ENCODE measurements around the gene DUSP15.

DUSP15 gene

GRCh38 chr20:31869942-31870725 is at the start of gene DUSP15, which contains the start of gene TTLL9:
Gene DUSP15, minus strand, starts transcription at chr20:31870527. Its CDS starts 190 bp downstream, at chr20:31870337.
Gene TTLL9, plus strand, starts transcription at chr20:31870634. Its CDS starts 493 bp downstream, at chr20:31871127.
- DNase-seq: peak; percentile 29

- no peak for DNase-seq
Measured at GRCh38 chr20:31919410-31920155, 49.3 kb upstream of the DUSP15 start.

GRCh38 chr20:31918466-31919105 is 48.3 kb upstream of the DUSP15 start:
- no peak for DNase-seq

DNA sequence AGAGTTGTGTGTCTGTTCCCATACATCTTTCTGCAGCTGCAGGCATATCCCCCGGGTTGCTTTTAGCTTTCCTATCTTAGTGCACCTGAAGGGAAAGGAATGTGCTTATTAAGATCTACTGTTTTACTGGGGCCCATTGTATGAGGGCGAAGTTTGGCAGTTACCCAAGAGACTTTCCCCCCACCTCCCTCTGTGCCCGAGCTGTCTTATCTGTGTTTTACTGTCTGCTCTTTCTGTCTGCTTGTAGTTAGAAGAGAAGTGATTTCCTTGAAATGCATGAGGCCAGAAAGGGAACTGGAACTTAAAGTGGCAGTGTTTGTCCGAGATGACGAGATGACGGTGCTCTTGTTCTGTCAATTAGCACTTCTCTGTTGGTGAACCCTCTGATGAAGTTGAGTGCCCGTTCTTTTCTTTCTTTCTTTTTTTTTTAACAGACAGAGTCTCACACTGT is 47.7 kb upstream of the DUSP15 start:
- peak; percentile 85 for DNase-seq

DNA sequence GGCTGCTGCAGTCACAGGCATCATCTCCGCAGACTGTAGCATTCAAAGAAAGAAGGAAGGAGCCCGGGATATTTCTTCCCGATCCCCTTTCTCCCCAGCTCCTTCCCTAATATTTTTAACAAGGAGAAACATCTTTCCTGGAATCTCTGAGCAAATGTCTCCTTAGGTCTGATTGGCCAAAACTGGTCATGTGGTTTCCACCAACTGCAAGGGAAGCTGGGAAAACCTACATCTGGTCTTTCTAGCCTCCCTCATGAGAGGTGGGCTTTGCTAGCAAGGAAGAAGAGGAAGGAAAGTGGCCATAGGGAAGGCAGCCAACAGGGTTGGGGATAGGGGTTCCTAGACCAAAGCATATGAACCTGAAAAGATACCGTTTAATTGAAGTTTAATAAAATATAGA is 46.4 kb upstream of the DUSP15 start:
- DNase-seq: no peak

GRCh38 chr20:31915491-31916280 is 45.4 kb upstream of the DUSP15 start:
- no peak for DNase-seq

GRCh38 chr20:31914170-31914569 is 43.8 kb upstream of the DUSP15 start:
- no peak for DNase-seq

DNA sequence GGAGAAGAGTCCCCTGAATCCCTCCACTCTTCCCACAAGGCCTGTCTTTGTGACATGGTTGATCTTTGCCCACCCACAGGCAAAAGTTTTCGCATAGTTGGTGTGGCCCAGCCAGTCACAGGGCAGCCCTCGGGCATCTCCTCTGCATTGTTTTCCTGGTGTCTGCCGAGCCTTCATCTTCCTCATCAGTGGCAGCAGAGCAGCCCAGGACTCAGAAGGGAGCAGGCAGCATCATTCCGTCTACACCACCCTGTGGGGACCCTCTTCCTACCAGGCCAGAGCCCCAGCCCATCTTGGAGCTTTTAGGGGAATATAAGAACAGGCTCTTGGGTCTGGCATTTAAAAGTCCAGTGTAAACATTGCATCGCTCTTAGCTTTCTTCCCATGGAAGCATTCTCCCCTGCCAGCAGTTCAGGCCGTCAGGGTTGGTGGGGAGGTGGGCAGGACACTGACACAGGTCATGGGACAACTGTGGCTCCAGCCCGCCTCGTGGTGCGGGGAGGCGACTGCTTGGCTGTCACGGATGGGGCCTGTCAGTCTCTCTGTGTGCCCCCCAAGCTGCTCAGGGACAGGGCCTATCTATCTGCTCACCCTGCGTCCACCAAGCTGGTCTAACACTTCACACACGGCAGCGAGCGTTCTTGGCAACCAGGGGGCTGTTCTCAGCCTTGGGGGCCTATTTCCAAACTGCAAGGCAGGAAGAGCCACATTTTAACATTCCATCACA is 43.3 kb upstream of the DUSP15 start:
- no peak for DNase-seq

DNA sequence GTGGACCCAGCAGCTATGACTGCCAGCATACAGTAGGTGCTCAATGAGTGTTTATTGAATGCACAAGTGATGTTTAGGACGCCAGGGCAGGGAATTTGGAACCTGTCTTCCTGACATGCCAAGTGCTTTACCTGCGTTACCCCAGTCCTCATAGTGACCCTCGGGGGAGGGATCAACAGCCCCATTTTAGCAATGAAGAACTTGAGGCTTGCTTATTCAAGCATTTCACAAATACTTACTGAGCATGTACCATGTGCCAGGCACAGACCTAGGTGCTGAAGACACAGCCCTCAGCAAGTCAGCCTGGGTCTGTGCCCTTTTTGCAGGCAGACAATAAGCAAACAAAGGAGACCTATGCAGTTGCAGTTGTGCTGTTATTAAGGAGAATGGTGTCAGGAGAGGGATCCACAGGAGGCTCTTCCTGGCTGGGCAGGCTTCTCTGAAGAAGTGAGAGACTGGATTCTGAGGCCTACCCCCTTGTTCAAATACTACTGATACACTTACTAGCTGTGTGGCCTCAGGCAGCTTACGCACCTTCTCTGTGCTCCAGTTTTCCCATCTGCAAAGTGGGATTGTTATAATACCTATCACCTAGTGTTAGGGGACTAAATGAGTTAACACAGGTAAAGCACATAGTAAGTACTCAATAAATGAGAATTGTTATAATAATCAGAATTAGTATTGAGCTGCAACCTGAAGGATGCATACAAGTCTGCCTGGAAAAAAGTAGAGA is 39.9 kb upstream of the DUSP15 start:
- no peak for DNase-seq

DNA sequence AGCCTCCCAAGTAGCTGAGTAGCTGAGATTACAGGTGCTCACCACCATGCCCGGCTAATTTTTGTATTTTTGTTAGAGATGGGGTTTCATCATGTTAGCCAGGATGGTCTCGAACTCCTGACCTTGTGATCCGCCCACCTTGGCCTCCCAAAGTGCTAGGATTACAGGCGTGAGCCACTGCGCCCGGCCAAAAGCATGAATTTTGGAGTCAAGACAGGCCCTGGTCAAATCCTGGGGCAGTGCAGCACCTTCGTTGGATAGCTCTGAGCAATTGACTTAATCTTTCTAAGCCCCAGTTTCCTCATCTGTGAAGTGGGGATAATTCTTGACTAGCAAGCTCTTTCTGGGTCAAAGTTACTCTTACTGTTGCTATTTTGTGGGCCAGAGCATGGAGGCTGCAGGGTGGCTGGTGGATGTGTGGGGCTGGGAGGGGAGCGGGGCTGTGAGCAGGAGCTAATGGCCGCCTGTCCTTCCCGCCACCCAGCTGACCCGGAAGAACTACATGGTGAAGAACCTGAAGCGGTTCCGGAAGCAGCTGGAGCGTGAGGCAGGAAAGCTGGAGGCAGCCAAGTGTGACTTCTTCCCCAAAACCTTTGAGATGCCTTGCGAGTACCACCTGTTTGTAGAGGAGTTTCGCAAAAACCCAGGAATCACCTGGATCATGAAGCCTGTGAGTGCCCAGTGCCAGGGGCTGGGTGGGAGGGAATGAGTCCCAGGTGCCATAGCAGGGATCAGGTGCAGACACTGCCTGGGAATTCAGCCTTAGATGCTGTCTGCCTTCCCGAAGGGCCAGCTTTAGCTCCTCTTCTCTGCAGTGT is 39.1 kb upstream of the DUSP15 start:
- DNase-seq: no peak

DNA sequence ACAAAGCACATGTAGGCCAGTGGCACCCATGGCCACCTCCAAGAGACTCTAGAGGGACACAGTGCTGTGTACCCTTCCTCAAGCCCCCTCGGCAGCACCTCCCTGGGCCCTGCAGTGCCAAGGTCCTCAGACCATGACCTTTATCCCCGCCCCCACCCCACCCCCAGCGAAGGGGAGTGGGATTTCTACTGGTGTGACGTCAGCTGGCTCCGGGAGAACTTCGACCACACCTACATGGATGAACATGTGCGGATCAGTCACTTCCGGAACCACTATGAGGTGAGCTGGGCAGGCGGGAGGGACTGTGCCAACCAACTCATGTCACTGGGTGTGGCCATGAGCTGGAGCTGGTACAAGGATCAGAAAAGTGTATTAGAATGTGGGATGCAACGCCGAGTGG is 38.1 kb upstream of the DUSP15 start:
- DNase-seq: no peak

DNA sequence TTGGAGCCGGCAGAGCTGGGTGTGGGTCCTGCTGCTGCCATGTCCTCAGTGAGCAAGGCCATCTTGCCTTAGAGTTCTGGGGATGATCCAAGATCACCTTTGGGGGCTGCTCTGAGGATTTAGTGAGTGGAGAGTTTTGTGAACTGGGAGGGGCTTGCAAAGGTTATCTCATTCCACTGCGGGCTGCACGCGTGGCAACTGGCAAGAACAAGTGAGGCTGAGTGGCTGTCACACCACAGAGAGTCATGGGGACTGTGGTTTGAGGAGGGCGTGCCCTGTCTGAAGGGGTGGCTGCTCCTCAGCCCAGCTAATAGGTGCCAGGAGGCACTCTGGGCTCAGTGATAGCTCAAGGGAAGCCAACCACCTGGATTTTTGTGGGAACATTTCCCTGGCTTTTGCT is 37.7 kb upstream of the DUSP15 start:
- DNase-seq: peak; percentile 92

- DNase-seq: no peak
Measured at GRCh38 chr20:31907046-31907445, 36.7 kb upstream of the DUSP15 start.

DNA sequence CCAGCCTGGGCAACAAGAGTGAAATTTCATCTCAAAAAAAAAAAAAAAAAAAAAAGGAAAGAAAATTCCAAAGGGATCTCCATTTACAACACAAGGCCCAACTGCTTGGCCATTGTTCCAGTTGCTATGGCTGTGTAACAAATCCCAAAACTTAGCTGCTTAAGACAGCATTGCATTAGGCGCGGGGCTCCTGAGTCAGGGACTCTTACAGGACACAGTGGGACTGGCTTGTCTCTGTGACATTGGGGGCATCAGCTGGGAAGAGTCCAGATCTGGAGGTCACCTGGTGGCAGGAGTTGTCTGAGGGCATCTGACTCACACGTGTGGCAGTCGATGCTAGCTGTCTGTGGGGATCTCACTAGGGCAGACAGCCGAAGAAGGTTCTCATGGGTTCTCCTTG is 35.7 kb upstream of the DUSP15 start:
- DNase-seq: no peak

- DNase-seq: no peak
Measured at GRCh38 chr20:31903627-31904386, 33.5 kb upstream of the DUSP15 start.

DNA sequence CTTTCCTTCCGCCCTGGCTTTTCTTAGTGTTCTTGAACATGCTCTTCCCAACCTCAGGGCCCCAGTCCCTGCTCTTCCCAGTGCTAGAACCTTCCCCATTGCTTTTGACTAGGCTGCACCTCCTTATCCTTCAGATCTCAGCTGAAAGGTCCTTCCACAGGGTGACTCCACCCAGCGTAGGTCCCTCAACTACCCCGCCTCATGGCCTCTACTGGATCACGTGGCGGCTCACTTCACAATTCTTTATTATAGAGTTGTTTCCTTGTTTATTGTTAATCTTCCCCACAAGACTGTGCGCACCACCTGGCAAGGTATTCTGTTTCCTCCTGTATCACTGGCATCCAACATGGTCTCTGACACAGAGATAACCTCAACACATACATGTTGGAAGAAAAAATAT is 31.3 kb upstream of the DUSP15 start:
- no peak for DNase-seq

- DNase-seq: no peak
Measured at GRCh38 chr20:31897541-31897940, 27.2 kb upstream of the DUSP15 start.

- no peak for DNase-seq
Measured at GRCh38 chr20:31896049-31896448, 25.7 kb upstream of the DUSP15 start.

DNA sequence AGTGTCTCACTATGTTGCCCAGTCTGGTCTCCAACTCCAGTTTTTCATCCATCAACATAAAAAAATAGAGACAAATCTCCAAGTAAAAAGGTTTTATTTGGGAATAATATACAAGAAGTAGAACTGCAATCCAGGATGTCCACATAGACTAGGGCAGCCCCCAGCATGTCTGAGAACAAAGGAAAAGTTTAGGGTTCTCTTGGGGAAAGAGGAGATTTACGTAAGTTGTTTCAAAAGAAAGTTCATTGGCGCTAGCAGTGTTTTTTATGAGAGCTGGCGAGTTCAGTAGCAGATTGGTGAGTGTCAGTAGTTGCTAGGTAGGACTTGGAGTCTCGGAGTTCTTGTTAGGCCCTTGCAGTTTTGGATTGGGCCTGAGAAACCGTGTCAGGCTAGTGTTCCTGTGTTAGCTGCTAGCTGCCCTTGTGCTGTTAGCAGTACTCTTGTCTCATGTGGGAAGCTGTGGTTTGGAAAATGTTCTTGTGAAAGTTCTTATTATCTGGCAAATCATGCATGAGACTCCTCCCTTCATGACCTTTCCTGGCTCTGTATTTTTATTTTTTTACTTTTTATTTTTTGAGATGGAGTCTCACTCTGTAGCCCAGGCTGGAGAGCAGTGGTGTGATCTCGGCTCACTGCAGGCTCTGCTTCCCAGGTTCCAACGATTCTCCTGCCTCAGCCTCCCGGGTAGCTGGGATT is 24.8 kb upstream of the DUSP15 start:
- peak; percentile 90 for DNase-seq
